ENCODE measurements around the gene NCKAP5.

DNA sequence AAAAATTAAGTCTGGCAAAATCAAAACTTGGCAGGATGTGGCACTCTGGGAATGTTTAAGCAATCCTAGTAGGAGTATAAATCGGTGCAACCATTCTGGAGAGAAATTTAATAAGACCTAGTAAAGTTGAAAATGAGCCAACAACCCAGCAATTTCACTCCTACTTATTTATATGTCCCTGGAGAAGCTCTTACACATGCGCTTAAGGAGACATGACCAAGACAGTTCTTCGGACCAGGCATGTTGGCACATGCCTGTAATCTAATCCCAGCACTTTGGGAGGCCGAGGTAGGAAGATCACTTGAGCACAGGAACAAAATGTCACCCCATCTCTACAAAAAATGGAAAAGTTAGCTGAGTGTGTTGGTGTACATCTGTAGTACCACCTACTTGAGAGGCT lies 523.7 kb downstream of the NCKAP5 start:
- TF ChIP-seq HDAC2 (IDR thresholded peaks at IDR 0.05) (no peak), ZNF232 (CRISPR knock-in tag; IDR thresholded peaks at IDR 0.05) (no peak), POLR3G (IDR thresholded peaks at IDR 0.05; ENCODE audit: extremely low read depth, insufficient read length, insufficient replicate concordance) (no peak), ELF4 (CRISPR knock-in tag; IDR thresholded peaks at IDR 0.05) (no peak), GATAD2B (IDR thresholded peaks at IDR 0.05; ENCODE audit: borderline replicate concordance) (no peak), TAF7 (tag; IDR thresholded peaks at IDR 0.05) (no peak), ADNP (tag; IDR thresholded peaks at IDR 0.05) (no peak), FOXM1 (IDR thresholded peaks at IDR 0.05; ENCODE audit: low read depth) (no peak), FOXM1 (CRISPR knock-in tag; IDR thresholded peaks at IDR 0.05; ENCODE audit: low read depth) (no peak), TBL1XR1 (IDR thresholded peaks at IDR 0.05; ENCODE audit: low read length in 2 of 2) (no peak), CEBPB (tag; IDR thresholded peaks at IDR 0.05) (no peak), ZNF263 (CRISPR knock-in tag; IDR thresholded peaks at IDR 0.05; ENCODE audit: borderline replicate concordance) (no peak)
- TF ChIP-seq, protein P1, sequence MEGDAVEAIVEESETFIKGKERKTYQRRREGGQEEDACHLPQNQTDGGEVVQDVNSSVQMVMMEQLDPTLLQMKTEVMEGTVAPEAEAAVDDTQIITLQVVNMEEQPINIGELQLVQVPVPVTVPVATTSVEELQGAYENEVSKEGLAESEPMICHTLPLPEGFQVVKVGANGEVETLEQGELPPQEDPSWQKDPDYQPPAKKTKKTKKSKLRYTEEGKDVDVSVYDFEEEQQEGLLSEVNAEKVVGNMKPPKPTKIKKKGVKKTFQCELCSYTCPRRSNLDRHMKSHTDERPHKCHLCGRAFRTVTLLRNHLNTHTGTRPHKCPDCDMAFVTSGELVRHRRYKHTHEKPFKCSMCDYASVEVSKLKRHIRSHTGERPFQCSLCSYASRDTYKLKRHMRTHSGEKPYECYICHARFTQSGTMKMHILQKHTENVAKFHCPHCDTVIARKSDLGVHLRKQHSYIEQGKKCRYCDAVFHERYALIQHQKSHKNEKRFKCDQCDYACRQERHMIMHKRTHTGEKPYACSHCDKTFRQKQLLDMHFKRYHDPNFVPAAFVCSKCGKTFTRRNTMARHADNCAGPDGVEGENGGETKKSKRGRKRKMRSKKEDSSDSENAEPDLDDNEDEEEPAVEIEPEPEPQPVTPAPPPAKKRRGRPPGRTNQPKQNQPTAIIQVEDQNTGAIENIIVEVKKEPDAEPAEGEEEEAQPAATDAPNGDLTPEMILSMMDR (IDR thresholded peaks at IDR 0.05 in 2 of 3, conservative IDR thresholded peaks at IDR 0.05 in 1 of 3; ENCODE audit: insufficient read depth in 2 of 3, low read depth in 1 of 3, low read length in 3 of 3), result no peak
- TF ChIP-seq, protein P2, sequence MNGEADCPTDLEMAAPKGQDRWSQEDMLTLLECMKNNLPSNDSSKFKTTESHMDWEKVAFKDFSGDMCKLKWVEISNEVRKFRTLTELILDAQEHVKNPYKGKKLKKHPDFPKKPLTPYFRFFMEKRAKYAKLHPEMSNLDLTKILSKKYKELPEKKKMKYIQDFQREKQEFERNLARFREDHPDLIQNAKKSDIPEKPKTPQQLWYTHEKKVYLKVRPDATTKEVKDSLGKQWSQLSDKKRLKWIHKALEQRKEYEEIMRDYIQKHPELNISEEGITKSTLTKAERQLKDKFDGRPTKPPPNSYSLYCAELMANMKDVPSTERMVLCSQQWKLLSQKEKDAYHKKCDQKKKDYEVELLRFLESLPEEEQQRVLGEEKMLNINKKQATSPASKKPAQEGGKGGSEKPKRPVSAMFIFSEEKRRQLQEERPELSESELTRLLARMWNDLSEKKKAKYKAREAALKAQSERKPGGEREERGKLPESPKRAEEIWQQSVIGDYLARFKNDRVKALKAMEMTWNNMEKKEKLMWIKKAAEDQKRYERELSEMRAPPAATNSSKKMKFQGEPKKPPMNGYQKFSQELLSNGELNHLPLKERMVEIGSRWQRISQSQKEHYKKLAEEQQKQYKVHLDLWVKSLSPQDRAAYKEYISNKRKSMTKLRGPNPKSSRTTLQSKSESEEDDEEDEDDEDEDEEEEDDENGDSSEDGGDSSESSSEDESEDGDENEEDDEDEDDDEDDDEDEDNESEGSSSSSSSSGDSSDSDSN (IDR thresholded peaks at IDR 0.05; ENCODE audit: borderline replicate concordance in 1 of 2, low read depth in 2 of 2, low read length in 2 of 2), result no peak
- TF ChIP-seq, protein P3, sequence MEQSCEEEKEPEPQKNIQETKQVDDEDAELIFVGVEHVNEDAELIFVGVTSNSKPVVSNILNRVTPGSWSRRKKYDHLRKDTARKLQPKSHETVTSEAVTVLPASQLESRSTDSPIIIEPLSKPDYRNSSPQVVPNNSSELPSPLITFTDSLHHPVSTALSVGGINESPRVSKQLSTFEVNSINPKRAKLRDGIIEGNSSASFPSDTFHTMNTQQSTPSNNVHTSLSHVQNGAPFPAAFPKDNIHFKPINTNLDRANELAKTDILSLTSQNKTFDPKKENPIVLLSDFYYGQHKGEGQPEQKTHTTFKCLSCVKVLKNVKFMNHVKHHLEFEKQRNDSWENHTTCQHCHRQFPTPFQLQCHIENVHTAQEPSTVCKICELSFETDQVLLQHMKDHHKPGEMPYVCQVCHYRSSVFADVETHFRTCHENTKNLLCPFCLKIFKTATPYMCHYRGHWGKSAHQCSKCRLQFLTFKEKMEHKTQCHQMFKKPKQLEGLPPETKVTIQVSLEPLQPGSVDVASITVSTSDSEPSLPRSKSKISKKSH (CRISPR knock-in tag; IDR thresholded peaks at IDR 0.05), result no peak

Measured in K562 (cell line).